COLO668 (cell line): Measurements from ENCODE around the gene IL10RB.
"Not testable (repeated sequence)": the region's sequence is repeated elsewhere in the genome, so short reads cannot be mapped to it uniquely, and the experiment has no call there.

Experiments used
- DNase-seq: peaks from one replicate; lab custom pipeline; 2025; ENCODE audit not compliant: unreplicated experiment; lab: John Stamatoyannopoulos, UW

The IL10RB gene

DNA sequence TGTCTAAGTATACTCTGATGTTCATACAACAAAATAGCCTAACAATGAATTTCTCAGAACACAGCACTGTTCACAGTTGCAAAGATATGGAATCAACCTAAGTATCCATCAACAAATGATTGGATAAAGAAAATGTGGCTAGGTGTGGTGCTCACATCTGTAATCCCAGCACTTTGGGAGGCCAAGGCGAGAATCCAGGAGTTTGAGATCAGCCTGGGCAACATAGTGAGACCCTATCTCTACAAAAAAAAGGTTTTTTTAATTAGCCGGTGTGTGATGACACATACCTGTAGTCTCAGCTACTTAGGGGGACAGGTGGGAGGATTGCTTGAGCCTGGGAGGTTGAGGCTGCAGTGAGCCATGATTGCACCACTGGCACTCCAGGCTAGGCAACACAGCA lies 25.8 kb upstream of the IL10RB start:
- no peak for DNase-seq

DNA sequence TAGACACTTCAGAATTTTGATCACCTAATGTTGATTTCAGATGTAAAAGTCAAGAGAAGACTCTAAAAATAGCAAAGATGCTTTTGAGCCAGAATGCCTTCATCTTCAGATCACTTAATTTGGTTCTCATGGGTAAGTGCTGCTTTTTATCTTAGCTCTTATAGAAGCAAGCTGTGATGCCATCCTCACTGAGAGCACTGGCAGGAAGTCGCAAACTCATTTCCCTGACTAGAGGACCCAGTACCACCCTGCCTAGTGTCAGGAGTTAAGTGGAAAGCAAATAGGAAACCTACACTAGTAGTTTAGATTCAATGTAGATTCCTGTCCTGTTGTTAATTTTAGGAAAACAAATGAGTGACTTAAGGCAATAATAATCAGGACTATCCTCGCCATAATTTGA lies 24.3 kb upstream of the IL10RB start:
- no peak for DNase-seq

DNA sequence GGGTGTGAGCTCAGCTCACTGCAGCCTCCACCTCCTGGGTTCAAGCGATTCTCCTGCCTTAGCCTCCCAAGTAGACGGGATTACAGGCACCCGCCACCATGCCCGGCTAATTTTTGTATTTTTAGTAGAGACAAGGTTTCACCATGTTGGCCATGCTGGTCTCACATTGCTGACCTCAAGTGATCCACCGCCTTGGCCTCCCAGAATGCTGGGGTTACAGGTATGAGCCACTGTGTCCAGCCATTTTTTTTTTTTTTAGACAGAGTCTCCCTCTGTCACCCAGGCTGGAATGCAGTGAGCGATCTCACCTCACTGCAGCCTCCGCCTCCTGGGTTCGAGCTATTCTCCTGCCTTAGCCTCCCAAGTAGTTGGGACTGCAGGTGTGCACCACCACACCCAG lies 23.3 kb upstream of the IL10RB start:
- not testable (repeated sequence) for DNase-seq

DNA sequence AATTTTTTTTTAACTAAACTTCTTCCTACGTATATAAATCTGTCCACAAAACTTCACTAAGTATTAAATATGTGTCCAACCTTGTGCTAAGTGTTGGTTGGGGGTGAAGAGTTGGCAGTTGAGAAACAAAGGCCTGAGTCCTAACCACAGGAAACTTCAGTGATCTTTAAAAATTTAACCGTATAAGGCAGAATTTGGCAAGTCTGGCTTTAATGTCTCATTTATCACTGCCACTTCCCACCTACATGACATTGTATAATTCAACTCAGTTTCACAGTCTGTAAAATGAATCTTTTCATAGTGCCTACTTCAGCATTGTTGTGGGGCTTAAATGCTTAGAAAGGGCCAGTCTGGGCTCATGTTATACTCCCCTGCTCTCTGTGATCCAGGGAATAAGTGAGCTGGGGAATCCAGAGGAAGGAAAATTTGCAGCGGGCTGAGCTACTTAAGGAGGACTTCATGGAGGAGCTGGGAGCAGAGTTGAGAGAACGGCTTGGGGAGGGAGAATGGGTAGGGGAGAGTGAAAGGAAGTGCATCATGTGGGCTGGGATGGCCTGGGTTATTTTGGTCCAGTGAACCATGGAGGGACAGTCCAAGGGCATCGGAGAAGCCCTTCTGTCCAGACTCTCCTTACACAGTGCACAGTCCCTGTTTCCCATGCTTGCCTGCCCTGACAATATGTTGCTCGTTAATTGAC lies 21.9 kb upstream of the IL10RB start:
- DNase-seq, result no peak

DNA sequence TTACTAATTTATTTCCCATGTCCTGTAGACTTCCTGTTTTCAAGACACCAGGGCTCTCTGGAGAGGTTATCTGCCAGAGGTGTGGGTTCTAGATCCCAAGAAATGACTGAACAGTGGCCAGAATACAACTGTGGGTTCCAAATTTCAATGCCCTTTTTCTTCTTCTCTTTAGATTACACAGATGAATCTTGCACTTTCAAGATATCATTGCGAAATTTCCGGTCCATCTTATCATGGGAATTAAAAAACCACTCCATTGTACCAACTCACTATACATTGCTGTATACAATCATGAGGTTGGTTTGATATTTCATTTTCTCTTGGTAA lies 21.4 kb upstream of the IL10RB start:
- no peak for DNase-seq

DNA sequence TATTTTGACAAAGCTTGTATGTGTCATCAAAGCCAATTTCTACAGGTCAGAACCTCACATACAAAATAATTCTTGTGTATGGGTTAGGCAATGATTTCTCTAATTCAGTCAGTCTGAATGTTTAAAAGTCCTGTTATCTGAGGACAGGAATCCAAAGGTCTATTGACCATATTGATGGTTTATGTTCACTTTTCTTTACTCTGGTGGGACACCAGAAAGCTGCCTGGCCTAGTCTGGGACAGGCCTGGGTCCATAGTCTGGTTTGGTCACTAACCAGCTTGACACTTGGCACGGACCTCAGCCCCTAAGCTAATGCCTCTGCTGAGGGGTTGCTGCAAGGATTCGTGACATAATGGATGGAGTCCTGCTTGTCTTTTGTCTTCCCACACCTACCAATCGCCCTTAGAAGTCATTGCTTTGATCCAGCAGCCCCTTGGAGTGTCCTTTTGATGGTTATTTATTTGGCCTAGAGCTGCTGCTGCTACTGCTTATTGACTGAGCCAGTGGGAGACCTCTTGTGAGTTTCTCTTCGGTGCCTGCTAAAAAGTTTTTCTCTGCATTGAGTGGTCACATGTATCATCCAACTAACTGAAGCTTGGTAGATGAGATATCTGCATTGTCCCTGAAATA lies 20.8 kb upstream of the IL10RB start:
- DNase-seq, result no peak

DNA sequence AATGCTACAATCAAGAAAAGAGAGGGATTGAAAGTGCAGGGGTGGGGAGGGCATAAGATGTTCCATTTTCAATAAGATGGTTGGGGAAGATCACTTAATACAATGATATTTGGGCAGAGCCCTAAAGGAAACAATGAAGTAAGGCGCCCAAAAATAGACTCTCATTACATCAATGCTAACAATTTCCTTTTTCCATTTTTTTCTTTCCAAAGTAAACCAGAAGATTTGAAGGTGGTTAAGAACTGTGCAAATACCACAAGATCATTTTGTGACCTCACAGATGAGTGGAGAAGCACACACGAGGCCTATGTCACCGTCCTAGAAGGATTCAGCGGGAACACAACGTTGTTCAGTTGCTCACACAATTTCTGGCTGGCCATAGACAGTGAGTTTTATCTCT lies 19.7 kb upstream of the IL10RB start:
- DNase-seq, result no peak

DNA sequence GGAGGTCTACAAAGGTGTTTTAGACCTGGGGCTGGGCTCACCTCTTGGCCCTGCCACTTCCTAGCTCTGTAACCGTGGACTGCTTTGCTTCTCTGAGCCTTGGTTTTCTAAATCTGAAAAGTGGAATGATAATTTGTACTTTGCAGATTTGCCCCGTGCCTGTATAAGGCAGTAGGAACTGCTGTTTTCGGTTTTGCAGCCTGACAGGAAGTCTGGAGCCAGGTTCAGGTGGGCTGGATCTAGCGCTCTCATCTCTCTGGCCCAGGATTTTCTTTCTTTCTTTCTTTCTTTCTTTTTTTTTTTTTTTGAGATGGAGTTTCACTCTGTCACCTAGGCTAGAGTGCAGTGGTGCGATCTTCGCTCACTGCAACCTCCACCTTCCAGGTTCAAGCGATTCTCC lies 19.2 kb upstream of the IL10RB start:
- DNase-seq, result no peak

DNA sequence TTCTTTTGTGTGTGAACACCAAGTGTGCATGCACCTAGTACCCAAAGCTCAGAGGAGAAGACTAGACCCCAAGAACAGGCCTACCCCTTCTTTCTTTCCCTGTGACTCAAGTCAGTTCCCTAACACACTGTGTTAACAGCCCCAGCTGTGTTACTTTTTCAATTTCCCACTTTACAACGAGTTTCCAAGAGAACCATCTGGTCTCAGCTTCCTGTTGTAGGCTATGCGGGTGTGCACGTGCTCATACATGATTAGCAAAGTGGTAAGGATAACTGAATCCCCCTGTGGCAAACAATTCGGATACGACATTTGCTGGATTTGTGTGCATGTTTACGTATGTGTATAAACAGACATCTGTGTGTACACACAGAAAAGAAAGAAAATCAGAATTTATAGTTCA lies 18.6 kb upstream of the IL10RB start:
- DNase-seq, result no peak

DNA sequence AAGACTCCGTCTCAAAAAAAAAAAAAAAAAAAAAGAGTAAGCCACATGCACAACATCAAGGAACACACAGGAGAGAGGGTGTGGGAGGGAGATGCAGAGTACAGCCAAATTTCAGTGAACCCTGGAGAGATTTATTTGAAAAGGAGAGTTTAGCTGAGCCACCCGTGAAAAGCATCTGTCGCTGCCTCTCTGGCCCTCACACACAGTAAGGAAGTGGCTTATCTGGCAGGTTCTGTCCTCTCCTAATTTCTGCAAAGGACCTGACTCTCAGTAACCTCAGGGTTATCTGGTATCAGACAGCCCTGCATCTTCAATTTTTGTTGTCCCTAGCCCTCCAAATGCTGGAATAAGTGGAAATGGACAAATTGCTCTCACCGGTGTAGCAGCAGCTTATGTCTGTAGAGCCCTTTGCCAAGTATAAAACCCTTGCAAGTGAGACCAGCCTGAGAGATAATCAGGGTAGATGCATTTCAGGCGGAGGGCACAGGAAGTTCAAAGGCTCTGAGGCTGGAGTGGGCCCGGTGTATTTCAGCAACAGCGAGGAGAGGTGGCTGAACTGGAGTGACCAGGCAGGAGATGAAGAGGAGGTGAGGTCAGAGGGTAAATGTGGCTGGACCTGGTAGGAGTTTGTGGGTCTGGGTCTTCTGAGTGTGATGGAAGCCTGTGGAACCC lies 16.7 kb upstream of the IL10RB start:
- no peak for DNase-seq

DNA sequence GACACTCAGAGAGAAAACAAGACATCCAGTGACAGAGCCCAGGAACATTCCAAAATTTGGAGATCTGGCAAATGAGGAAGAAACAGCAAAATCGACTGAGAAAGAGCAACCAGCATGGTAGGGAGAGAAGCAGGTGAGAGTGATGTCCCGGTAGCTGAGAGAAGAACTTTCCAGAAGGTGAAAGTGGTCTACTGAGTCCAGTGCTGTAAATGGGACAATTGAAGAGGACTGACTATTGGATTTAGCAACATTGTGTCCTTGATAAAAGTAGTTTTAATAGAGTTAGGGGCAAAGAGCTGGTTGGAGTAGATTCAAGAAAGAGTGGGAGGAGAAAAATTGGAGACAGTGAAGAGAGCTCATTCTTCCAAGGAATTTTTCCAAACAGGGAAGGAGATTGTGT lies 15.0 kb upstream of the IL10RB start:
- DNase-seq, result no peak

DNA sequence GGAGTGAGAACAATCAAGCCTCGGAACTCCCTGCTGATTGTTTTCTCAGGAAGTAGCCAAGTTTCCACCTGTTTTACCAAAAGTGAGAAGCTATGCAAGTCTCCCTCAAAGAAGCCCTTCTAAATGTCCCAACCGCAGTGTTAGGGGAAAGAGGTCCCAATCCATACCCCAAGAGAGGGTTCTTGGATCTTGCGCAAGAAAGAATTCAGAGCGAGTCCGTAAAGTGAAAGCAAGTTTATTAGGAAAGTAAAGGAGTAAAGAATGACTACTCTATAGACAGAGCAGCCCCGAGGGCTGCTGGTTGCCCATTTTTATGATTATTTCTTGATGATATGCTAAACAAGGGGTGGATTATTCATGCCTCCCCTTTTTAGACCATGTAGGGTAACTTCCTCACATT lies 12.8 kb upstream of the IL10RB start:
- DNase-seq, result not testable (repeated sequence)

DNA sequence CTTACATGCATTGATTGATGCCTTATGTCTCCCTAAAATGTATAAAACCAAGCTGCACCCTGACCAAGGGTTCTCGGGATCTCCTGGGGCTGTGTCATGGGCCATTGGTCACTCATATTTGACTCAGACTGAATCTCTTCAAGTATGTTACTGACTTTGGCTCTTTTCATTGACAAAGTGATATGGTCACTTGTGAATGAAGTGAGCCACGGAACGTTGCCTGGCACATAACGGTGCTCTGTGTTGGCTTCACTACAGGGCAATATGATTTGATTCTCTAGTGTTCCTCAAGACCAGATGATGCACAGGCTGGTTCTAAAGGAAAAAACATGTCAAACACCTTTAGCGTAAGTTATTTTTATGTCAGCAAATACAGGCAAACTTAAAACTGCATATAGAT lies 11.4 kb upstream of the IL10RB start:
- no peak for DNase-seq

DNA sequence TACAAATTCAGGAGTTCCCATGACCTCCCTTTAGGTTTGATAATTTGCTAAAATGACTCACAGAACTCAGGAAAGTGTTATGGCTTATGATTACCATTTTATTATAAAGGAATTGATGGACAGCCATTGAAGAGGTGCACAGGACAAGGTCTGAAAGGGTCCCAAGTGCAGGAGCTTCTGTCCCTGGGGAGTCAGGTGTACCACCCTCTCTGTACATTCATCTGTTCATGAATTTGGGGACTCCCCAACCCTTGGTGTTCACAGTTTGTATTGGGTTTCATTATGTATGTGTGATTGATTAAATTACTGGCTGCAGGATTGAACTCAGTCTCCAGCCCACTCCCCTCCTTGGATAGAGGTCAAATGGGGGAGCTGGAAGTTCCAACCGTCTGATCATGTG lies 10.8 kb upstream of the IL10RB start:
- no peak for DNase-seq

DNA sequence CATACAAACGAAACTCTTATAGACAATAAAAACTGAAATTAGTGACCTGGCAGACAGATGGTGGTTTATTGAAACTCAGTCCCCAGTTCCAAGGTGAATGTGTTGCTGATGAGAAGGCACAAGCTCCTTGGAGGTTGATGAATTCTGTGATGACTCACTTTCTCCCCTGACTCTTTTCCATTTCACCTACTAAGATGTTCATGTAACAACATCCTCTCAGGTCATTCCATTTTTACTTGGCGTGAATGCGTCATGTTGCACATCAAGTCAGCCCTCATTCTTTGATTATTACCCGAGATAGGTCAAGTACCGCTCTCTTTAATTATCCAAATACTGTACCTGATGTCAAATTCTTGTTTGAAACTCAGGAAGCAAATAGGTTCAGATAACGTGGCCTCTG lies 10.1 kb upstream of the IL10RB start:
- no peak for DNase-seq

DNA sequence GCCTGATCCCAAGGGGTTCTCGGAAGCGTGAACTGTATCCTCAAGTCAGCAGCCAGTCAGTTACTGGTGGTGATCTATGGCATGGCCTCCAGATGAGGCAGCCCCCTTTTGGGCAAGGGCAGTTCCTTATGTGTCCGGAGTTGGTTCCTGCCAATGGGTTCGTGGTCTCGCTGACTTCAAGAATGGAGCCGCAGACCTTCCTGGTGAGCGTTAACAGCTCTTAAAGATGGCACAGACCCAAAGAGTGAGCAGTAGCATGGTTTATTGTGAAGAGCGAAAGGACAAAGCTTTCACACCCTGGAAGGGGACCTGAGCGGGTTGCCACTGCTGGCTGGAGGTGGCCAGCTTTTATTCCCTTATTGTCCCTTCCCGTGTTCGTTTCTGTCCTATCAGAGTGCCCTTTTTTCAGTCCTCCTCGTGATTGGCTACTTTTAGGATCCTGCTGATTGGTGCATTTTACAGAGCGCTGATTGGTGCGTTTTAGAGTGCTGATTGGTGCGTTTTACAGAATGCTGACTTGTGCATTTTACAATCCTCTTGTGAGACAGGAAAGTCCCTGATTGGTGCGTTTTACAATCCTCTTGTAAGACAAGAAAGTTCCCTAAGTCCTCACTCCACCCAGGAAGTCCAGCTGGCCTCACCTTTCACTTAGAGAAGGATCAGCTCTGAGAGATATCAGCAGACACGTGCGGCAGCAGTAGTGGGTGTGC lies 8.9 kb upstream of the IL10RB start:
- DNase-seq, result no peak

DNA sequence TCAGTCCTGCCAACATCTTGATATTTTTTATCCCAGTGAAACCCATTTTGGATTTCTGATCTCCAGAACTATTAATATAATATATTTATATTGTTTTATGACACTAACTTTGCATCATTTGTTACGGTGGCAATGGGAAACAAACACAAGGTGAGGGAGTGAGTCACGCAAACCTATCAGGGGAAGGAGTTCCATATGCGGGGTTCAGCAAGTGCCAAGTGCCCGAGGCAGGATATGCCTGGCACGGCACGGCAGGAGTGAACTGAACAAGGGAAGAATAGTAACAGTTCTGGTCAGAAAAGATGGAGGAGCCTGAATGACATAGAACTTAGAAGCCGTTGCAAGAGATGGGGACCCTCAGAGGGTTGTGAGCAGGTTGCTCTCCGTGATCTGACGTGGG lies 7.7 kb upstream of the IL10RB start:
- DNase-seq, result no peak

DNA sequence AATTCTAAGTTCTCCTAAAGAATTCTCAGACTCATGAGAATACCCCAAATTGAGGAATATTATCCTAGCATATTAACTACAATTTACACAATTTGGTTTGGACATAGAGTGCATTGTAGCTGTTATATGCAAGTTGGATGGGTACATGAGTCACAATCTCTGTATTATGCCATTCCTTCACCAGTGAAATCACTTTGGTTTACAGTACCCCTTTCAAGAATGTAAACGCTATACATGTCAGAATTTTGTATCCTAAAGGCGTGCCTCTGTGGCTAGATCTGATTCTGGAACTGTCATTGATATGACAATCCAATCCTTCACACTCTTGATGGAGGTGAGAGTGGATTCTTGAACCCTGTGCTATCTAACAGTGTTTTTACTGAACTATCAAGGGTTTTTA lies 6.7 kb upstream of the IL10RB start:
- no peak for DNase-seq

DNA sequence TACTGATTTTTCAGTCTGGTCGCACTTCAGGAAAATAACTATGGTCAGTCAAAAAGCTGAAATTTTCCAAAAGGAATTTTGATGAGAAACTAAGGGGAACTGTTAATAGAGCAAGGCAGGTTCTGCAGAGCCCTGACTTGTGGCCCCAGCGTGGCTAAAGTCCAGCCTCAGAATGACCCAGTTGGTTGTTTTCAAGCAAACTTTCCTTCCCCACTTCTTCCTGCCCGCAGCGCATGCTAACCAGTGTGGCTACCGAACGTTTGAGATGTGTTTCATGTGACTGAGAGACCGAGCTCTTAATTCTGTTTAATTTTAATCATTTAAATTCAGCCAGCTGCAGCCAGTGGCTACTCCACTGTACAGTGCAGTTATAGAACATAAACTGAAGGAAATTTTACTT lies 6.2 kb upstream of the IL10RB start:
- no peak for DNase-seq

DNA sequence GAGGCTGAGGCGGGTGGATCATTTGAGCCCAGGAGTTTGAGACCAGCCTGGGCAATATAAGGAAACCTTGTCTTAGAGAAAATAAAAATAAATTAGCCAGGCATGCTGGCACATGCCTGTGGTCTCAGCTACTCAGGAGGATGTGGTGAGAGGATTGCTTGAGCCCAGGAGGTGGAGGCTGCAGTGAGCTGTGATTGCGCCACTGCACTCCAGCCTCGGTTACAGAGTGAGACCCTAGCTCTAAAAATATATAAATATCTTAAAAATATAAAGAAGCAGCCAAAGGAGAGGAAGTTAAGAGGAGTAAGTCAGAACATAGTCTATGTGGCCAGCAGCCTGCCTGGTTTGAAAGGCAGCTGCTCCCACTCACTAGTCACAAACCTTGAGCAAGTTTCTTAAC lies 4.5 kb upstream of the IL10RB start:
- no peak for DNase-seq

DNA sequence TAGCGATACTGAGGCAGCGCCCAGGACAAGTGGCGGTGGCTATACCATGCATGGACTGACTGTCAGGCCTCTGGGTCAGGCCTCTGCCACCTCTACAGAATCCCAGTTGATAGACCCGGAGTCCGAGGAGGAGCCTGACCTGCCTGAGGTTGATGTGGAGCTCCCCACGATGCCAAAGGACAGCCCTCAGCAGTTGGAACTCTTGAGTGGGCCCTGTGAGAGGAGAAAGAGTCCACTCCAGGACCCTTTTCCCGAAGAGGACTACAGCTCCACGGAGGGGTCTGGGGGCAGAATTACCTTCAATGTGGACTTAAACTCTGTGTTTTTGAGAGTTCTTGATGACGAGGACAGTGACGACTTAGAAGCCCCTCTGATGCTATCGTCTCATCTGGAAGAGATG lies 3.2 kb upstream of the IL10RB start:
- no peak for DNase-seq

DNA sequence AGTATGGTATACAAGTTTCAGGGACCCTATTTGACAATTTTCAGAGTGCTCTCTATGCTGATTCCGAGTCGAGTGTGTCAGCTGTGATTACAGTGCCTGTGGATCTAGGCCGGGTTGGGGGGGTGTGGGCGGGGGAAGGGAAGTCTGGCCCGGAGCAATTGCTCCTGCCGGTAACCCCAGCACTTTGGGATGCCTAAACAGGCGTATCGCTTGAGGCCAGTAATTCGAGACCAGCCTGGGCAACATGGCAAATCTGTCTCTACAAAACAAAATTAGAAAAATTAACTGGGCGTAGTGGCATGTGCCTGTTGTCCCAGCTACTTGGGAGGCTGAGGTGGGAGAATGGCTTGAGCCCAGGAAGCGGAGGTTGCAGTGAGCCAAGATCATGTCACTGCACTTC lies 1.6 kb upstream of the IL10RB start:
- DNase-seq, result no peak
